Uterus (tissue), 2 donors: ENCODE measurements around the gene PLEKHG3.

Experiments used
- POLR2A ChIP-seq, 2 donors: fragments of 450-650 bp; IDR thresholded peaks; one replicate each; pipeline ENCODE4 v1.6.1; 2016; ENCODE audit warnings: antibody characterized with exemption in 2 of 2, mild to moderate bottlenecking in 1 of 2, moderate library complexity in 1 of 2
- TF ChIP-seq, protein P1 (sequence below), 4 experiments: fragments of 200-600 bp in 2 of 4; fragments of 450-650 bp in 2 of 4; sonication (generic) in 2 of 4; IDR thresholded peaks; one replicate each; pipeline ENCODE4 v1.5.1; 2016 to 2019; ENCODE audit warnings: antibody characterized with exemption in 4 of 4, mild to moderate bottlenecking in 2 of 4, moderate library complexity in 1 of 4

GRCh38 chr14:64757601-64758000 lies 53.4 kb downstream of the PLEKHG3 start:
- no peak for TF ChIP-seq POLR2A (IDR thresholded peaks at IDR 0.05)
- TF ChIP-seq, protein P1, sequence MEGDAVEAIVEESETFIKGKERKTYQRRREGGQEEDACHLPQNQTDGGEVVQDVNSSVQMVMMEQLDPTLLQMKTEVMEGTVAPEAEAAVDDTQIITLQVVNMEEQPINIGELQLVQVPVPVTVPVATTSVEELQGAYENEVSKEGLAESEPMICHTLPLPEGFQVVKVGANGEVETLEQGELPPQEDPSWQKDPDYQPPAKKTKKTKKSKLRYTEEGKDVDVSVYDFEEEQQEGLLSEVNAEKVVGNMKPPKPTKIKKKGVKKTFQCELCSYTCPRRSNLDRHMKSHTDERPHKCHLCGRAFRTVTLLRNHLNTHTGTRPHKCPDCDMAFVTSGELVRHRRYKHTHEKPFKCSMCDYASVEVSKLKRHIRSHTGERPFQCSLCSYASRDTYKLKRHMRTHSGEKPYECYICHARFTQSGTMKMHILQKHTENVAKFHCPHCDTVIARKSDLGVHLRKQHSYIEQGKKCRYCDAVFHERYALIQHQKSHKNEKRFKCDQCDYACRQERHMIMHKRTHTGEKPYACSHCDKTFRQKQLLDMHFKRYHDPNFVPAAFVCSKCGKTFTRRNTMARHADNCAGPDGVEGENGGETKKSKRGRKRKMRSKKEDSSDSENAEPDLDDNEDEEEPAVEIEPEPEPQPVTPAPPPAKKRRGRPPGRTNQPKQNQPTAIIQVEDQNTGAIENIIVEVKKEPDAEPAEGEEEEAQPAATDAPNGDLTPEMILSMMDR (IDR thresholded peaks at IDR 0.05) = no peak
